BLaER1 (cell line): ENCODE measurements around the gene MAPKAP1.

ENCODE experiments used
- H3K27ac ChIP-seq: shearing (Covaris generic); formaldehyde crosslinking; 2 replicates; pipeline ENCODE4 v1.8.1; 2022
- H3K27me3 ChIP-seq: shearing (Covaris generic); formaldehyde crosslinking; 2 replicates; pipeline ENCODE4 v1.8.1; 2022
- H3K36me3 ChIP-seq: shearing (Covaris generic); formaldehyde crosslinking; 2 replicates; pipeline ENCODE4 v1.8.1; 2022
- H3K4me1 ChIP-seq: shearing (Covaris generic); formaldehyde crosslinking; 2 replicates; pipeline ENCODE4 v1.8.1; 2022
- H3K4me2 ChIP-seq: shearing (Covaris generic); formaldehyde crosslinking; 2 replicates; pipeline ENCODE4 v1.8.1; 2022
- H3K4me3 ChIP-seq: shearing (Covaris generic); formaldehyde crosslinking; 2 replicates; pipeline ENCODE4 v1.8.1; 2022
- H3K9ac ChIP-seq: shearing (Covaris generic); formaldehyde crosslinking; 2 replicates; pipeline ENCODE4 v1.8.1; 2022
- H3K9me3 ChIP-seq: shearing (Covaris generic); formaldehyde crosslinking; 2 replicates; pipeline ENCODE4 v1.8.1; 2022
- H4K20me1 ChIP-seq: shearing (Covaris generic); formaldehyde crosslinking; 2 replicates; pipeline ENCODE4 v1.8.1; 2022
- Cebpa-rat ChIP-seq: shearing (Covaris generic); IDR thresholded peaks from 2 replicates; pipeline ENCODE4 v1.8.1; 2022

Gene MAPKAP1

DNA sequence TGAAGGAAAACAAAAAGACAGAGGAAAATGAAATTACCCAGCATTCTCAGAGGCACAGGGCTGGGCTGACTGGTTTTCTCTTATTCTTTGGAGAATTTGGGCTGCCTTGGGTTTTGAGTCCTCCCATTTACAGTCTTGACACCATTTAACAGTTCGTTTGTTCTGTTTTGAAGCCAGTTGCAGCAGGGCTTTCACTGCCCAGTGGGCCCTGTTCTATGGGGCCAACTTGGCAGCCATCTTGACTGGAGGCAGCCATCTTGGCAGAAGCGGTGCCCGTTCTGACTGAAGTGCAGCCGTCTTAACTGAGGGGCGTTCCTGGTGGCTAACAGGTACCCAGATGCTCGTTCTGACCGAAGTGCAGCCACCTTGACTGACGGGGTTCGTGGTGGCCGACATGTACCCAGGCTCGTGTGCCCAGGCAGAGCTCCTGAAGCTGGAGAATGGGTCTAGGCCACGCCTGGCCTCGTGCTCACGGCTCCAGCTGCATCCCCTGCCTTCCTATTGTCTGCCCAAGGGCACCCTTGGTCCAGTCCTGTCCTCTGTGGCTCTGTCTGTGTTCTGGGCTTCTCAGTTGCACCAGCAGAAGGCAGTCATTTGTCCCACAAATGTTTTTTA lies 281.0 kb downstream of the MAPKAP1 start:
- no peak for TF ChIP-seq Cebpa-rat
- no peak overlapping the region for H3K9ac ChIP-seq
- no peak overlapping the region for H3K27ac ChIP-seq
- H3K4me2 ChIP-seq: no peak overlapping the region
- H4K20me1 ChIP-seq: no peaks in the 10 kb centered on the region
- H3K36me3 ChIP-seq: no peaks in the 10 kb centered on the region
- no peaks in the 10 kb centered on the region for H3K4me1 ChIP-seq
- H3K27me3 ChIP-seq: no peaks in the 10 kb centered on the region
- no peaks in the 10 kb centered on the region for H3K9me3 ChIP-seq
- no peak overlapping the region for H3K4me3 ChIP-seq

DNA sequence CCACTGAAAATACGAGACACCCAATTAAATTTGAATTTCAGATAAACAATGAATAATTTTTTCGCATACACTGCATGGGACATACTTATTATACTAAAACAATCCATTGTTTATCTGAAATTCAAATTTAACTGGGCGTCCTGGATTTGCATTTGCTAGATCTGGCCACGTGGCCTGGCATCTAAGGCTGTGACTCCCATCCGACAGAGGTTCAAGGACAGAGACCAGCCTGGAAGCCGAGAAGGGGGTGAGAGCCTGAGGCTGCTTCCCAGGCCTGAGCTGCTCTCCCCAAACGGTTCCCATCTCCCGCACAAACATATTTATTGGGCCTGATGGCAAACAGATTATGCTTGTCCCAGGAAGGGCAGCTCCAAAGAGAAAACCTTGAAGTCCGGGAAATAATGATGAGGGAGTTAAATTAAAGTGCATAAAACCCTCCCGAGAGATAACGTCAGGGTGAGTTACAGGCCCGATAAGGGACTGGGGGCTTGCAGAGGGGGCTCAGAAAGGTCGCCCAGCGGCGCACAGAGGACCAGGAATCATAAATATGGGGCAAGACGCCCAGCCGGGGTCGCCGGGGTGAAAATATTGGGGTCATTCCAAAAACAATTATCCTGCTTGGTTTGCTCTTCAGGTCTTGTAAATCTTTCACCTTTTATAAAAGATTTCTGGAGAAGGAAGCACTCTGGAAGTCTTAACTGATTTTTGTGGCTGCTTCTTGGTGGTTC lies 281.7 kb downstream of the MAPKAP1 start:
- H3K9ac ChIP-seq: no peak overlapping the region
- H4K20me1 ChIP-seq: no peaks in the 10 kb centered on the region
- H3K4me2 ChIP-seq: no peak overlapping the region
- H3K9me3 ChIP-seq: no peaks in the 10 kb centered on the region
- no peaks in the 10 kb centered on the region for H3K4me1 ChIP-seq
- H3K4me3 ChIP-seq: no peak overlapping the region
- H3K27ac ChIP-seq: no peak overlapping the region
- no peak for TF ChIP-seq Cebpa-rat
- no peaks in the 10 kb centered on the region for H3K36me3 ChIP-seq
- no peaks in the 10 kb centered on the region for H3K27me3 ChIP-seq

DNA sequence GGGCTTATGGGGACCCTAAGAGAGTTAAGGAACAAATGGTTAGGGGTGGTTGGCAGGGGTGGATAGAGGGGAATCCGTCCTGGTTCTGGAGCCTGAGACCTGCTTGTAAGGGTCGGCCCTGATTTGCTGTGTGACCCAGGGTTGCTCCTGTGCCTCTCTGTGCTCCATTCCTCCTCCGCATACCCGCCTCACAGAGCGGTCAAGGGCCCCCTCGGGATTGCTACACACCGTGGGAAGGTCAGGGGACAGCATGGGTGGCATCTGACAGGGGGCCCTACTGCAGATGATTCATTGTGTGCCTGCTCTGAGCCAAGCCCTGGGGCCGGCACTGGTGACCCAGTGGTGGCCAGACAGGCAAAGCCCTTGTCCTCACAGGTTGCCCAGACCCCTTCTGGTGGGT lies 283.0 kb downstream of the MAPKAP1 start:
- H3K27ac ChIP-seq: no peak overlapping the region

DNA sequence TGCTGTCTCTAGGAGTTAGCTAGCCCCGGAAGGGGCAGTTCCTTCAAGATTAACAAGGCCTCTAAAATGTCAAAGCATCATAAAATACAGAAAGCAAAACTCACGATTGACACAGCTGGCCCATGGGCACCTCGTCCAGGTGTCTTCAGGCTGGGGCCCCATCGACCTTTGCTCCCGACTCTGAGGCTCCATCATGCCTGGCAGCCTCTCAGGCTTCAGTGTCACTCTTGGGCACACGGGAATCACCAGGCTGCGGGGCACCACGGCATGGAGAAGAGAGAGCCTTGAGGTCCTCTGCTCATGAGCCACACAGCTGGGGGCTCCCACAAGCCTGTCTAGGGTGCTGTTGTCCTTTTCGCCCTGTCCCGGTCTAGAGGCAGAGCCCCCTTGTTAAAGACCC lies 284.2 kb downstream of the MAPKAP1 start:
- Histone ChIP-seq H3K27ac (no peak overlapping the region), H3K4me1 (no peaks in the 10 kb centered on the region), H3K4me2 (no peak overlapping the region), H3K27me3 (no peaks in the 10 kb centered on the region), H3K4me3 (no peak overlapping the region), H3K9ac (no peak overlapping the region), H3K9me3 (no peaks in the 10 kb centered on the region), H4K20me1 (no peaks in the 10 kb centered on the region), H3K36me3 (no peaks in the 10 kb centered on the region)
- TF ChIP-seq Cebpa-rat: no peak

More for the DNA sequence above, 283.0 kb downstream of the MAPKAP1 start:
- Histone ChIP-seq H3K4me2 (no peak overlapping the region), H3K4me1 (no peaks in the 10 kb centered on the region), H3K27me3 (no peaks in the 10 kb centered on the region), H3K9ac (no peak overlapping the region), H4K20me1 (no peaks in the 10 kb centered on the region), H3K36me3 (no peaks in the 10 kb centered on the region), H3K4me3 (no peak overlapping the region), H3K9me3 (no peaks in the 10 kb centered on the region)
- TF ChIP-seq Cebpa-rat: no peak

DNA sequence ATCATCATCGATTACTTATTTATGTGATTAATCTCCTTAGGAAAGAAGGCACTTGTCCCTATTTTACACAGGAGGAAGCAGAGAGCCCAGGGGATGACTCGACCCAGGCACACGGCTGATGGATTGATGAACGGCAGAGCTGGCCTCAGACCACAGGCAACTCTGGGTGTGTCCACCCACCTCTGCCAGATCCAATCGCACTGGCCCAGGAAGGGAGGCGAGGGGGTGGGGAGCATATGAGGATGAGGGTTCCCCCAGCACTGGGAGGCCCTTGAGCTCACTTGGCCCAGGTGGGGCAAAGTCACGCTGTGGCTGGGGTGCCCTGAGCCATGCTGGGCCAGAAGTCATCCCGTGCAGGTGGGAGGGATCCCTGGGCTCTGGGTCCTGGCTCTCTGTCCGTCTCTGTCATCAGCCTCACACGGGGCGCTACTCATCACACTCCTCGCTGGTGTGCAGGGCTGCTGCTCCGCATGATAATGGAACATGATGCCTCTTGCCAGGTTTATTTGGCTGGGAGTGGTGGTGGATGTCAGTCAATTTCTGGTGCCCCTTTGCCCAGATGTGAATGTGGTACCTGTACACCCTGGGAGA lies 285.3 kb downstream of the MAPKAP1 start:
- H3K4me3 ChIP-seq: no peak overlapping the region
- no peaks in the 10 kb centered on the region for H3K4me1 ChIP-seq
- no peak for TF ChIP-seq Cebpa-rat
- H3K36me3 ChIP-seq: no peaks in the 10 kb centered on the region
- no peaks in the 10 kb centered on the region for H4K20me1 ChIP-seq
- H3K27ac ChIP-seq: no peak overlapping the region
- H3K4me2 ChIP-seq: no peak overlapping the region
- no peaks in the 10 kb centered on the region for H3K9me3 ChIP-seq
- no peak overlapping the region for H3K9ac ChIP-seq
- H3K27me3 ChIP-seq: no peaks in the 10 kb centered on the region

DNA sequence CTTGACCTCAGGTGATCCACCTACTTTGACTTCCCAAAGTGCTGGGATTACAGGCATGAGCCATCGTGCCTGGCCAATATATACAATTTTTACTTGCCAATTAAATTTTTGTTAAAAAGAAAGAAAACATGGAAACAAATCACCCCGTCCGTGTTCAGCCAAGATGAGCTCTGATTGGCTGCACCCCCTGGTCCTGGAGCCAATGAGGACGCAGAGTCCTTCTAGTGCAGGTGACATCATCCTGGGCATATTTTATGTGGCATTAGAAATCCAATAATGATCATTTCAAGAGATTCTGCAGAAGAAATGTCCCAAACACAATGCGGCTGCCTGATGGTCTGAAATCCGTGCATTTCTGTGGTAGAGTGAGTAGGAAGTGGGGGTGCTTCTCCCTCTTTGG lies 285.8 kb downstream of the MAPKAP1 start:
- H3K4me1 ChIP-seq: no peaks in the 10 kb centered on the region
- no peak for TF ChIP-seq Cebpa-rat
- H3K27me3 ChIP-seq: no peaks in the 10 kb centered on the region
- no peaks in the 10 kb centered on the region for H3K9me3 ChIP-seq
- H3K9ac ChIP-seq: no peak overlapping the region
- no peak overlapping the region for H3K4me3 ChIP-seq
- no peaks in the 10 kb centered on the region for H3K36me3 ChIP-seq
- no peak overlapping the region for H3K4me2 ChIP-seq
- H3K27ac ChIP-seq: no peak overlapping the region
- no peaks in the 10 kb centered on the region for H4K20me1 ChIP-seq

DNA sequence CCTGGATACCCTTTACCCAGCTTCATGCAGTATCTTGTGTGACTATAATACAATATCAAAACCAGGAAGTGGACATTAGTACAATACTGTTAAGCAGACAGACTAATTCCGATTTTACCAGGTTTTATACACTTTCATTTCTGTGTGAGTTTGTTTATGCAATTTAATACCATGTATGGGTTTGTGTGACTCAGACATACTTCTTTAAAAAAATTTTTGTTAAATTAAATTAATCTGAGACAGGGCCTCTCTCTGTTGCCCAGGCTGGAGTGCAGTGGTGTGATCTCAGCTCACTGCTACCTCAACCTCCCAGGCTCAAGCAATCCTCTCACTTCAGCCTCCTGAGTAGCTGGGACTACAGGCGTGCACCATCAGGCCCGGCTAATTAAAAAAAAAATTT lies 288.6 kb downstream of the MAPKAP1 start:
- no peak for TF ChIP-seq Cebpa-rat
- H3K27me3 ChIP-seq: no peaks in the 10 kb centered on the region
- H4K20me1 ChIP-seq: no peaks in the 10 kb centered on the region
- H3K4me3 ChIP-seq: no peak overlapping the region
- H3K36me3 ChIP-seq: no peaks in the 10 kb centered on the region
- H3K4me1 ChIP-seq: 0 out of 2 replicates have a peak, but pooled peaks cover under 1% of the 10 kb centered on the region
- no peak overlapping the region for H3K4me2 ChIP-seq
- H3K9ac ChIP-seq: no peak overlapping the region
- no peaks in the 10 kb centered on the region for H3K9me3 ChIP-seq
- no peak overlapping the region for H3K27ac ChIP-seq

DNA sequence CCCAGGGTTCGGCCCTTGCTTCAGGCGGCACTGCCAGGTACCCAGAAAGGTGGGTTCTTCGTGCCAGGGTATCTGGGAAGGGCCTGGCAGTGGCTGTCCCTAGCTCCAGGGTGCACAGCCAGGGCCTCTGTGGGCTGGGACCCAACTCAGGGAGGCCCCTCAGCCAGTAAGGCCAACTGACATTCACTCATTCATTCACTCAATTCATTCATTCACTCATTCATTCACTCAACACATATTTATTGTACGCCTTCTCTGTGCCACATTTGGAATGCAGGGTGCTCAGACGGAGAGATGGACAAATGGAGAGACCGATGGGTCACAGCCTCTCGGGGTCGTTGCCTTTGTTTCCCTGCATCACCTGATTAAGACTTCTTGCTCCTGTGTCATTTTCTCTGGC lies 290.5 kb downstream of the MAPKAP1 start:
- no peak overlapping the region for H3K9ac ChIP-seq
- H3K27me3 ChIP-seq: no peaks in the 10 kb centered on the region
- peaks cover 4% of the 10 kb centered on the region; the same call in 1 of the 2 replicates for H3K4me1 ChIP-seq
- no peaks in the 10 kb centered on the region for H3K36me3 ChIP-seq
- H3K9me3 ChIP-seq: no peaks in the 10 kb centered on the region
- no peak overlapping the region for H3K4me2 ChIP-seq
- no peak for TF ChIP-seq Cebpa-rat
- H3K4me3 ChIP-seq: no peak overlapping the region
- no peaks in the 10 kb centered on the region for H4K20me1 ChIP-seq
- no peak overlapping the region for H3K27ac ChIP-seq

DNA sequence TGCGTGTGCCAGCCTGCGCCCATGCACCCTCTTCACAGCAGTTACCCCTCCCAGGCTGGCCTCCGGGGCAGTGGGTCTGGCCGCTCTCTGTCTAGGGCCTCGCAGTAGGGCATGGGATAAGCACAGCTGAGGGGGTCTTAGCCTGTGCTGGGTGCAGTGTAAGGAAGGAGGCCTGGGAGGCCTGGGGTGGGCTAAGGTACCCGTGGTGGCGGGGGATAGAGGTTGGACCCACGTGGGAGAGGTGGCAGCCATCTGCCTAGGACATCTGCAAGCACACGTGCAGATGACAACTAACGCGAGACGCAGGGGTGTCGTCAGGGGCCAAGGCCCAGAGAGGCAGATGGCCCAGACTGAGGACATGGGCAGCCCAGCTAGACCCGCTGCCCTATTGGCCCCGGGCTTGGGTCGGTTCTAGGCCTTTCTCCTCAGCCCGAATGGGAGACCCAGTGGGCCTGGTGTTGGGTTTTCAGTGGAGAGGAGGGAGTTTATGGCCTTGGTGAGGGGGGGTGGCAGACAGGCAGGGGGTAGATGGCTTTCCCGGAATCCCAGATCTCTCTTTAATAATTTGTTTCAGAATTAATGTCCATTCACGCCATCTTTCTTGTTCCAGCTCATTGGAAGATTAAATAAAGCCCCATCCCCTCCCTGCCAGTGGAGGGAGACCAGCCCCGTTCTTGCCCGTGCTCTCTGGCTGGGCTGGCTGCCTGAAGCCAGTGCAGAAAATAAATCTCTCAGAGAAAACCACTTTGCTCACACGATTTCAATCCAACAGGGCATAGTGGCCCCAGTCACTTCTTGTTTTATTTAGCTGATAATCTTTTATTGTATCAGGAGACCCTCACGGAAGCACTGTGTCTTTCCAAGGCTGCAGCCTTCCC lies 291.2 kb downstream of the MAPKAP1 start:
- H3K9ac ChIP-seq: no peak overlapping the region
- no peaks in the 10 kb centered on the region for H3K9me3 ChIP-seq
- no peaks in the 10 kb centered on the region for H3K36me3 ChIP-seq
- peaks cover 11% of the 10 kb centered on the region for H3K4me1 ChIP-seq
- no peaks in the 10 kb centered on the region for H4K20me1 ChIP-seq
- no peak overlapping the region for H3K4me2 ChIP-seq
- no peak for TF ChIP-seq Cebpa-rat
- H3K27me3 ChIP-seq: no peaks in the 10 kb centered on the region
- H3K27ac ChIP-seq: no peak overlapping the region
- no peak overlapping the region for H3K4me3 ChIP-seq
